ENCODE data around the gene MTLN. TPM values are rescaled to one million over a fixed set of nuclear protein-coding genes. Genes with fewer than 3 reads are reported as not detected.
"Not testable (repeated sequence)": the region's sequence is repeated elsewhere in the genome, so short reads cannot be mapped to it uniquely, and the experiment has no call there.

The MTLN gene
- polyA plus RNA-seq, 2 of the 4 experiments (the other 2 are of a cell fraction): 59.3 to 107 TPM

DNA sequence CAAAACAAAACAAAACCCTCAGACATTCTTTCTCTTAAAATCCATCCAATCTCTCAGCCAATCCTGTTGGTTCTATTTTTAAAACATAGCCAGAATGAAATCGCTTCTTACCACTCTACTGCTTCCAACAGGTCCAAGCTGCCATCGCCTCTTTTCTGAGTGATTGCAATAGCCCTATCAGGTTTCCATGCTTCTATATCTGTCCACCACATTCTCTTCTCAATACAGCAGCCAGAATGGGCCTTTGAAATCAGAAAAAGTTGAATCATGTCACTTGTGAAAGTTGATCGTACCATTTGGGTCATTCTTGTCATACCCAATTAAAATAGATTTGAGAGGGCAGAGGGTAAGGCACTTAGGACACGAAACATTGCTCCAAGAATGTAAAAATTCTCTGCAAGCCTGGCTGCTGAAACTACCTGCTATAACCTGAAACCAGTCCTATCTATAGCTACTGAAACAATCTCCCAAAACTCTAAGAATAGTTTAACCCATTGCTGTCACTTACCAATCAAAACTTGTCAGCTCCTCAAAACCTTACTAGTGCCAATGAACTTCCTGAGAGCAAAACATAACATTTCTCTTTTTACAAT lies 3.3 kb upstream of the MTLN start:
- WGBS (ENCODE audit: missing lambda C conversion rate): 24% methylated on average over 4 of the region's 4 CpGs
- TF ChIP-seq NFE2L2 (conservative IDR thresholded peaks at IDR 0.05; ENCODE audit: low read length) (no peak), HOXA7 (CRISPR knock-in tag; IDR thresholded peaks at IDR 0.05) (no peak), EHF (CRISPR knock-in tag; IDR thresholded peaks at IDR 0.05) (no peak), KDM5A (IDR thresholded peaks at IDR 0.05) (no peak), TP53 (CRISPR knock-in tag; IDR thresholded peaks at IDR 0.05) (no peak), RAD21 (conservative IDR thresholded peaks at IDR 0.05 in 1 of 2, IDR thresholded peaks at IDR 0.05 in 1 of 2) (no peak), GATA3 (IDR thresholded peaks at IDR 0.05; ENCODE audit: borderline replicate concordance) (no peak), TFCP2L1 (CRISPR knock-in tag; IDR thresholded peaks at IDR 0.05) (no peak), ZSCAN20 (CRISPR knock-in tag; IDR thresholded peaks at IDR 0.05) (no peak), FOSB (CRISPR knock-in tag; IDR thresholded peaks at IDR 0.05) (no peak), BHLHE40 (IDR thresholded peaks at IDR 0.05; ENCODE audit: low read depth, low read length) (no peak), MYC (IDR thresholded peaks at IDR 0.05; ENCODE audit: borderline replicate concordance, low read length) (no peak), FOSL2 (IDR thresholded peaks at IDR 0.05) (no peak), FOSL2 (CRISPR knock-in tag; IDR thresholded peaks at IDR 0.05) (no peak), MAZ (IDR thresholded peaks at IDR 0.05; ENCODE audit: borderline replicate concordance, low read depth, low read length) (no peak), NR3C1 (IDR thresholded peaks at IDR 0.05) (no peak), JUNB (IDR thresholded peaks at IDR 0.05) (no peak), BCL3 (IDR thresholded peaks at IDR 0.05) (no peak), CEBPB (IDR thresholded peaks at IDR 0.05) (no peak), ATOH8 (CRISPR knock-in tag; IDR thresholded peaks at IDR 0.05; ENCODE audit: low read depth) (no peak)
- Histone ChIP-seq H3K4me3 (no peak overlapping the region), H3K4me1 (peaks cover 6% of the 10 kb centered on the region), H3K4me2 (no peak overlapping the region), H3K27ac (no peak overlapping the region), H3K9me3 (peaks cover 9% of the 10 kb centered on the region)
- CTCF ChIA-PET: no interaction called here
- DNase-seq (ENCODE audit: low read depth in 1 of 2, low spot score in 1 of 2) (no peak), FAIRE-seq (no peak), ATAC-seq (no peak)
- POLR2A ChIA-PET: no interaction called here

DNA sequence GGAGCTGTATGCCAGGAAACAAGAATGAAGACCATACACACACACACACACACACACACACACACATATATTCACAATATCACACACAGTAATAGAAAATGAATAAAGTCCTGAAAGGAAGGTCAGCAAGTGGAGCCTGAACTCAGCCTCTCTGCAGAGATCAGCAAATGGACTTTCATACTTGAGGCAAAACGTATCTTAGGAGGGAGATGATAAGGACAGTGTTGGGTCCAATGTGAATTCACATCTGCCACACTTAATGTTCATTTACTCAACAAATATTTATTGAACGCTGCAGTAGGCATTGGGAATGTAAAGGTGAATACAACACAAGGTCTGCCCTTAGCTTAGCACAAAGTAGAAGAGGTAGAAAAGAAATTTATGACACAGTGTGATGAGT lies 2.7 kb upstream of the MTLN start:
- Histone ChIP-seq H3K27ac (no peak overlapping the region), H3K9me3 (peaks cover 9% of the 10 kb centered on the region), H3K4me1 (peaks cover 6% of the 10 kb centered on the region), H3K4me3 (no peak overlapping the region), H3K4me2 (no peak overlapping the region)
- no peak for TF ChIP-seq ZNF302 (CRISPR knock-in tag; IDR thresholded peaks at IDR 0.05)
- TF ChIP-seq EHMT2 (IDR thresholded peaks at IDR 0.05; ENCODE audit: low read depth): no peak
- TF ChIP-seq EHF (CRISPR knock-in tag; IDR thresholded peaks at IDR 0.05): no peak
- TF ChIP-seq, protein P1, sequence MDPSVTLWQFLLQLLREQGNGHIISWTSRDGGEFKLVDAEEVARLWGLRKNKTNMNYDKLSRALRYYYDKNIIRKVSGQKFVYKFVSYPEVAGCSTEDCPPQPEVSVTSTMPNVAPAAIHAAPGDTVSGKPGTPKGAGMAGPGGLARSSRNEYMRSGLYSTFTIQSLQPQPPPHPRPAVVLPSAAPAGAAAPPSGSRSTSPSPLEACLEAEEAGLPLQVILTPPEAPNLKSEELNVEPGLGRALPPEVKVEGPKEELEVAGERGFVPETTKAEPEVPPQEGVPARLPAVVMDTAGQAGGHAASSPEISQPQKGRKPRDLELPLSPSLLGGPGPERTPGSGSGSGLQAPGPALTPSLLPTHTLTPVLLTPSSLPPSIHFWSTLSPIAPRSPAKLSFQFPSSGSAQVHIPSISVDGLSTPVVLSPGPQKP (IDR thresholded peaks at IDR 0.05; ENCODE audit: low read depth, low read length): no peak
- no peak for TF ChIP-seq CHD2 (IDR thresholded peaks at IDR 0.05; ENCODE audit: low read length, partially characterized antibody)
- TF ChIP-seq NFE2L2 (conservative IDR thresholded peaks at IDR 0.05; ENCODE audit: low read length): no peak
- no peak for TF ChIP-seq FOSL2 (IDR thresholded peaks at IDR 0.05)
- TF ChIP-seq FOSL2 (CRISPR knock-in tag; IDR thresholded peaks at IDR 0.05): no peak
- no peak for TF ChIP-seq MYC (IDR thresholded peaks at IDR 0.05; ENCODE audit: borderline replicate concordance, low read length)
- TF ChIP-seq HDAC2 (IDR thresholded peaks at IDR 0.05): no peak
- TF ChIP-seq ZSCAN20 (CRISPR knock-in tag; IDR thresholded peaks at IDR 0.05): no peak
- no peak for TF ChIP-seq TFCP2L1 (CRISPR knock-in tag; IDR thresholded peaks at IDR 0.05)
- no peak for TF ChIP-seq HOXB5 (CRISPR knock-in tag; IDR thresholded peaks at IDR 0.05)
- TF ChIP-seq NPAS2 (CRISPR knock-in tag; IDR thresholded peaks at IDR 0.05; ENCODE audit: borderline replicate concordance): no peak
- DNase-seq (ENCODE audit: low read depth in 1 of 2, low spot score in 1 of 2): no peak
- ChIA-PET POLR2A (no interaction called here), CTCF (no interaction called here)
- FAIRE-seq: no peak
- 4% methylated on average over 2 of the region's 2 CpGs for WGBS (ENCODE audit: missing lambda C conversion rate)
- ATAC-seq: no peak

- H3K9me3 ChIP-seq; ATAC-seq; H3K27ac ChIP-seq; H3K4me2 ChIP-seq; CTCF ChIA-PET; DNase-seq (ENCODE audit: low read depth in 1 of 2, low spot score in 1 of 2); FAIRE-seq; H3K4me1 ChIP-seq; POLR2A ChIA-PET; H3K4me3 ChIP-seq: not testable (repeated sequence)
- 57% methylated on average over 3 of the region's 3 CpGs for WGBS (ENCODE audit: missing lambda C conversion rate)
These were observed 1.2 kb upstream of the MTLN start for GRCh38 chr2:110213522-110213921.
